ENCODE results near the gene PADI1.
"Not testable (repeated sequence)": the region's sequence is repeated elsewhere in the genome, so short reads cannot be mapped to it uniquely, and the experiment has no call there.

Gene PADI1

GRCh38 chr1:17239420-17239819 is 34.5 kb downstream of the PADI1 start:
- DNase-seq (ENCODE audit: low read depth in 1 of 2, low spot score in 1 of 2), result no peak

- DNase-seq (ENCODE audit: low read depth in 1 of 2, low spot score in 1 of 2), result not testable (repeated sequence)
Observed at GRCh38 chr1:17241011-17241779, 36.3 kb downstream of the PADI1 start.

DNA sequence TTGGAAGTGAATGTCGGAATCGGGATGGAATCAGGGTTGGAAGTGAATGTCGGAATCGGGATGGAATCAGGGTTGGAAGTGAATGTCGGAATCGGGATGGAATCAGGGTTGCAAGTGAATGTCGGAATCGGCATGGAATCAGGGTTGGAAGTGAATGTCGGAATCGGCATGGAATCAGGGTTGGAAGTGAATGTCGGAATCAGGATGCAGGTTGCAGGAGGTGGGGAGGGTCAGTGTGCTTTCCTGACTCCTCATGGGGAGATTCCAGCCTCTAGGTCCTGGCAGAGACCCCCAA is 36.8 kb downstream of the PADI1 start:
- not testable (repeated sequence) for DNase-seq (ENCODE audit: low read depth in 1 of 2, low spot score in 1 of 2)

DNA sequence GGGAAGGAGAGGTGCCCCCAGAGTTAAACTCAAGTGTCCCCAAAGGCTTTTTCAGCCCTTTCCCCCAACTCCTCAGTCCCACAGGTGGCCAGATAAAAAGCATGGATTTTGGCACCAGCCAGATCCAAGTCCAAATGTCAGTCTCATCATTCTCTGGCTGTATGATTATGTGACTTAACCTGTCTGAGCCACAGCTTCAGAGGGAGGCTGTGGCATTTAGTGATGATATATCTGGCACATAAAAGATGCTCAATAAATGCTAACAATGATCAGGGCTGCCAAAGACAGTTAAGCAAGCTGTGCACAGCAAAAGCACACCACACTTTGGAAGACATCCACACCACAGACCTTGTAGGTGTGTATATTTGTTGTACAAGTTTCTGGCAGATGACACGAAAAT is 38.3 kb downstream of the PADI1 start:
- no peak for DNase-seq (ENCODE audit: low read depth in 1 of 2, low spot score in 1 of 2)

GRCh38 chr1:17244821-17245740 is 40.2 kb downstream of the PADI1 start:
- no peak for DNase-seq (ENCODE audit: low read depth in 1 of 2, low spot score in 1 of 2)

- DNase-seq (ENCODE audit: low read depth in 1 of 2, low spot score in 1 of 2), result no peak
Observed at GRCh38 chr1:17245816-17246325, 40.9 kb downstream of the PADI1 start.

GRCh38 chr1:17246971-17247370 is 42.0 kb downstream of the PADI1 start:
- DNase-seq (ENCODE audit: low read depth in 1 of 2, low spot score in 1 of 2), result no peak

DNA sequence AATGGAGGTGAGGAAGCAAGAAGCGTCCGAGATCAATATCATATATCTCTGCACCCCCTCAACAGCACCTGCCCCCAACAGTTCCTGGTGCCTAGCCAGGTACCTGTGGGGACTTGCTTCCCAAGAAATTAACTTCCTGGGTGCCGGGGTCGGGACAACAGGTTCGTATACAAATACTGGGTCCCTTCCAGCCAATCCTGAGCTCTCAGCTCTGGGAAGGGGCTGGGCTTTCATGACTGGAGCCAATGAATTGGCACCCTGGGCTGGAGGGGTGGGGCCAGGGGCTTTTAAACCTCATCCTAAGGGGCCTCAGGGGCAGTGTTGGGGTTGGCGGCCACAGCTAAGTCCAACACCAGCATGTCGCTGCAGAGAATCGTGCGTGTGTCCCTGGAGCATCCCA is 43.9 kb downstream of the PADI1 start, which contains the start of gene PADI3:
Gene PADI3, plus strand, starts transcription at position 318 of the 400 bp plus-strand sequence. Its CDS starts 40 bp downstream, at position 358.
- no peak for DNase-seq (ENCODE audit: low read depth in 1 of 2, low spot score in 1 of 2)

- no peak for DNase-seq (ENCODE audit: low read depth in 1 of 2, low spot score in 1 of 2)
Observed at GRCh38 chr1:17250601-17251000, 45.7 kb downstream of the PADI1 start.

DNA sequence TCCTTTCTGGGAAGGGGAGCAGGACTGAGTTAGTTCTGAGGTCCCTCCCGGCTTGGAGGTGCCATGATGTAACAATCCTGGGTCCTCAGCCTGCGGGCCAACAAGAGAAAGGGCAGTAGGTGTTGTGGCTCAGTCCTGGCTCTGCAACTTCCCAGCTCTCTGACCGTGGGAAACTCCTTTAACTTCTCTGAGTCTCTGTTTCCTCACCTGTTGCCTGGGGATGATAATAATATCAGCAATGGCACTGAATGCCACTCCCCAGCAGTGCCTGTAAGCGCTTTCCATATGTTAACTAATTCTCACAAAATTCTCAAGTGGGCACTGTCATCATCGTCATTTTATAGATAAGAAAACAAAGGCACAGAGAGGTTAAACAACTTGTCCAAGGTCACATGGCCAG is 46.3 kb downstream of the PADI1 start:
- no peak for DNase-seq (ENCODE audit: low read depth in 1 of 2, low spot score in 1 of 2)

DNA sequence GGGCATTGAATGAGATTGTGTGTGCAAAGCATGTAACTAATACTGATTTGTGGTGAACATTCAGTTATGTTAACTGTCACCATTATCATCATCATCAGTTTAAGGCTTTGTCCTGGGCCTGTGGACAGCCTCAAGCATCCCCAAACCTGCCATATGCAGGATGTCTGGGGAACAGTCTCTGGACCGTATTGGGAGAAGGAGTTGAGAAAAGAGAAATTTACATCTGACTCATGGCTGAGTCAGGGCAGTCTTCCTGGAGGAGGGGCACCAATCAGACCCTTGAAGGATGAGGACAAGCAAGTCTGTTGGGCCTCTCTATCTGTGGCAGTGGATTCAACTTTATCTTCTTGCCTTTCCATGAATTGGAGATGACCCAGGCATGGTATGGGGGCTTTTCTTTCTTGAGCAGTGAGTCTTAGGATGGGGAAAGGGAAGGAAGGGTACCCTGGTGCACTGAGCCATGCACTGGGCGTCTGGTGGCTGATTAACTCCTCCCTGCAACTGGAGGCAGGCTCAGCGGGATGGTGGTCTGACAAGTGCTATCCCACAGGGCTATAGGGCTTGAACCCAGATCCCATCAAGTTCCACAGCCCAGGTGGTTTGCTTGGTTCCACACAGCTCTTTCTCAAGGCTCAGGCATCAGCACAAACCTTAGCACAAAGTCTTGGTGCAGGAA is 46.9 kb downstream of the PADI1 start:
- no peak for DNase-seq (ENCODE audit: low read depth in 1 of 2, low spot score in 1 of 2)

DNA sequence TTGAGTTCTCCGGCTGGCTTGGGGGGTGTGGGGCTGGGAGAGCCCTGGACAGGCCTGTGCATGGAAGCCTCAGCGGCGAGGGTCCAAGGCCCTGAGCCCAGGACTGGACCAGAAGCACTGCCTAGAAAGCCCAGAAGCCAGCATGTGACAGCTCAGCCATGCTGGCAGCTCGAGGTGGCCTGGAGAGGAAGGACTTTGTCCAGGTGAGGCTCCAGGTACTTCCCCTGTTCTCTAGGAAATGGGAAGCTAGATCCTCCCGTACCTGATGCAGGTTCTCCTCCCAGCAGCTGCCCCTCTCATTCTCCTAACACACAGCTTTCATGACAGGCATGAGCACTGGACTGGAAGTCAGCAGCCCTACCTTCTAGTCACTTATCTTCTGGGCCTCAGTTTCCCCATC is 50.4 kb downstream of the PADI1 start:
- no peak for DNase-seq (ENCODE audit: low read depth in 1 of 2, low spot score in 1 of 2)

- DNase-seq (ENCODE audit: low read depth in 1 of 2, low spot score in 1 of 2), result no peak
Observed at GRCh38 chr1:17258116-17258757, 53.3 kb downstream of the PADI1 start.

GRCh38 chr1:17258758-17259130 is 53.8 kb downstream of the PADI1 start:
- no peak for DNase-seq (ENCODE audit: low read depth in 1 of 2, low spot score in 1 of 2)

GRCh38 chr1:17259233-17259873 is 54.4 kb downstream of the PADI1 start:
- DNase-seq (ENCODE audit: low read depth in 1 of 2, low spot score in 1 of 2), result no peak

GRCh38 chr1:17260264-17260663 is 55.3 kb downstream of the PADI1 start:
- no peak for DNase-seq (ENCODE audit: low read depth in 1 of 2, low spot score in 1 of 2)

GRCh38 chr1:17260738-17261137 is 55.8 kb downstream of the PADI1 start:
- DNase-seq (ENCODE audit: low read depth in 1 of 2, low spot score in 1 of 2), result no peak

GRCh38 chr1:17263936-17264335 is 59.0 kb downstream of the PADI1 start:
- DNase-seq (ENCODE audit: low read depth in 1 of 2, low spot score in 1 of 2), result no peak

GRCh38 chr1:17264470-17264869 is 59.5 kb downstream of the PADI1 start:
- no peak for DNase-seq (ENCODE audit: low read depth in 1 of 2, low spot score in 1 of 2)

DNA sequence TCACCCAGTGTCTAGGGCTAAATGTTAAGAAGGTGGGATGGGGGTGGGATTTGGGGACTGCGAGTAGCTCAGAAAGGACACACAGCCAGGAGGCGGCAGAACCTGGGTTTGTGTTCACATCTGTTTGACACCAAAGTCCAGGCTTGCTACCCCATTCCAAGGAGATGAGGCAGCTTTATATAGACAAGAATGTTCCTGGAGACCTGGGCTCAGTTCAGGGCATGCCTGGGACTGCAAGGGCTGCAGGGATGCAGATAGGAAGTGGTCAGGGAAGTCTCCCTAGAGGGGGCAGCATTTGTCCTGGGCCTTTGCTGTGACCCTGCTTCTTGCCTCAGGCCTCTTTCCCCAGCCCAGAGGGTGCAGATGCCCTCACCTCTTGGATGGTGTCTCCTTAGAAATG is 60.2 kb downstream of the PADI1 start:
- no peak for DNase-seq (ENCODE audit: low read depth in 1 of 2, low spot score in 1 of 2)

DNA sequence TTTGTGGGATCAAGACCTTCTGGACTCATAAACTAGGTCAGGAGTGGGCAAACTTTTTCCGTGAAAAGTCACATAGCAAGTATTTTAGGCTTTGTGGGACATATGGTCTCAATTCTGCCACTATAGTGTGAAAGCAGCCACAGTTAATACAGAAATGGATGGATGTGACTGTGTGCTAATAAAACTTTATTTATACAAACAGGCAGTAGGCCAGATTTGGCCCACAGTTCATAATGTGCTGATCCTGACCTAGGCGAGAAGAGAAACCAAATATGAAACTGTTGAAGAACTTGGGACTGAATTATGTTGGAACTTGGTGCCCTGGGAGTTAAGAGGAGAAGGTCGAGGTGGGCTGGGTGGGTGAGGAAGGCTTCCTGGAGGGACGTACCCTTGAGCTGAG is 61.0 kb downstream of the PADI1 start:
- no peak for DNase-seq (ENCODE audit: low read depth in 1 of 2, low spot score in 1 of 2)

Measured in stimulated activated CD4-positive, alpha-beta T cell treated with anti-CD3 and anti-CD28 coated beads, Interleukin-15, amount 100 ng/mL, for 1 hour (primary cell).